CD4-positive, alpha-beta T cell treated with Interleukin-15 for 1 hour (primary cell): Measurements from ENCODE around the gene EFEMP2.

Experiments
- DNase-seq: peaks from one replicate; pipeline ENCODE4 v3.0.0-alpha.2; 2020

EFEMP2 gene

GRCh38 chr11:65884716-65885092 lies 12.1 kb upstream of the EFEMP2 start:
- DNase-seq, result peak; percentile 80

- no peak for DNase-seq
Measured at GRCh38 chr11:65883786-65884715, 11.5 kb upstream of the EFEMP2 start.

- no peak for DNase-seq
Measured at GRCh38 chr11:65883058-65883761, 10.6 kb upstream of the EFEMP2 start.

- no peak for DNase-seq
Measured at GRCh38 chr11:65882120-65883057, 9.8 kb upstream of the EFEMP2 start.

DNA sequence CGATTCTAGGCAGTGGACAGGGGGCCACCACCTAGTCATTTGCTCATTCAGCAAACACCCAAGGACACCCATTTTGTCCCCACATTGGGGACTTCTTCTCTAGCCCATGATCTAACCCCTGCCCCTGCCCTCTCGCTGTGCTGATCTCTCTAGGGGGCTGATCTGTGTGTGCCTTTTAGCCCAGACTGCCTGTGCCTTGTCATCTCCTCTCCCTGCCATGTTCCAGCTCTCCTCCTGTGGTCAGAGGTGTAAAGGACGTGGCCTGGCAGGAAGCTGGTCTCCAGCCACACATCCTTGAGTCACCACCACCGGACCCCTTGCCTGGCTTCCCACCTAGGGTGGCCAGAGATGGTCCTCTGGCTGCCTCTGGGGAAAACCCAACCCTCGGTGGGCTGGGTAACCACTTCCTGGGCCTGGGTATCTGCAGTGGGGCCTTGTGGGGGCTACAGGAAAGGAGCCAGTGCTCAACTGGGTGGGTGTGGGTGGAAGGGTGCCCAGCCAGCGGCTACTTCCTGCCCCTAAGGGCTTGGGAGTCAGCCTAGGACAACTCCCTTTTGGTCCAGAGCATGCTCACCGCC lies 8.3 kb upstream of the EFEMP2 start:
- no peak for DNase-seq

DNA sequence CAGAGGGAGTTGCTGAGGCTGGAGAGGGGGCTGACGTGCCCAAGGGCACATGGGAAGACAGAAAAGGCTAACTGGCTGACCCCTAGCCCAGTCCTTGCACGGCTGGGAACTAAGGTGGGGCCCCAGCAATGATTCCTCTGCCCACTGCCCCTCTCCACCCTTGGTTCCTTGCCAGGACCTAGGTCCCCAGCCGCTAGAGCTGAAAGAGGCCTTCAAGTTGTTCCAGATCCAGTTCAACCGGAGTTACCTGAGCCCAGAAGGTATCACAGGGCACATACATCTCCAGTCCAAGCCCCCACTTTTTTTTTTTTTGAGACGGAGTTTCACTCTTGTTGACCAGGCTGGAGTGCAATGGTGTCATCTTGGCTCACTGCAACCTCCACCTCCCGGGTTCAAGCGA lies 7.4 kb upstream of the EFEMP2 start:
- DNase-seq, result no peak

DNA sequence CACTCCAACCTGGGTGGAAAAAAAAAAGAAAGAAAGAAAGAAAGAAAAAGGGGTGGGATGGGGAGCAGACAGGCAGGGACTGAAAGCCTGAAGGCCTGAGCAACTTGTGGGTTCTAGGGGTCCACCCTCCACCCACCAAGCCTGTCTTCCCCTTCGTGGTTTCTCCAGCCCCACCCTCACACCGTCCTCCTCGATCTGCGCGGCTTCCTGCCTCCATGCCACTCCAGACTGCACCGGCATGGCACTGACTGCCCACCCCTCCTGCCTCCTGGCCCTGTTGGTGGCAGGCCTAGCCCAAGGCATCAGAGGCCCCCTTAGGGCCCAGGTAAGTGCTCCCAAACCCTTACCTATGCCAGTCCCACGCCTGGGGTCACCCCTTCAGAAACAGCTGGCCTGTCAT lies 7.0 kb upstream of the EFEMP2 start, which contains the start of gene CTSW:
CTSW (plus strand) TSS at position 221 of the 400 bp plus-strand sequence; CDS start at position 239, 18 bp downstream.
- DNase-seq, result peak; percentile 46

GRCh38 chr11:65873318-65874156 lies 937 bp upstream of the EFEMP2 start:
- peak; percentile 95 for DNase-seq

GRCh38 chr11:65871811-65872548 lies 620 bp downstream of the EFEMP2 start:
- no peak for DNase-seq

DNA sequence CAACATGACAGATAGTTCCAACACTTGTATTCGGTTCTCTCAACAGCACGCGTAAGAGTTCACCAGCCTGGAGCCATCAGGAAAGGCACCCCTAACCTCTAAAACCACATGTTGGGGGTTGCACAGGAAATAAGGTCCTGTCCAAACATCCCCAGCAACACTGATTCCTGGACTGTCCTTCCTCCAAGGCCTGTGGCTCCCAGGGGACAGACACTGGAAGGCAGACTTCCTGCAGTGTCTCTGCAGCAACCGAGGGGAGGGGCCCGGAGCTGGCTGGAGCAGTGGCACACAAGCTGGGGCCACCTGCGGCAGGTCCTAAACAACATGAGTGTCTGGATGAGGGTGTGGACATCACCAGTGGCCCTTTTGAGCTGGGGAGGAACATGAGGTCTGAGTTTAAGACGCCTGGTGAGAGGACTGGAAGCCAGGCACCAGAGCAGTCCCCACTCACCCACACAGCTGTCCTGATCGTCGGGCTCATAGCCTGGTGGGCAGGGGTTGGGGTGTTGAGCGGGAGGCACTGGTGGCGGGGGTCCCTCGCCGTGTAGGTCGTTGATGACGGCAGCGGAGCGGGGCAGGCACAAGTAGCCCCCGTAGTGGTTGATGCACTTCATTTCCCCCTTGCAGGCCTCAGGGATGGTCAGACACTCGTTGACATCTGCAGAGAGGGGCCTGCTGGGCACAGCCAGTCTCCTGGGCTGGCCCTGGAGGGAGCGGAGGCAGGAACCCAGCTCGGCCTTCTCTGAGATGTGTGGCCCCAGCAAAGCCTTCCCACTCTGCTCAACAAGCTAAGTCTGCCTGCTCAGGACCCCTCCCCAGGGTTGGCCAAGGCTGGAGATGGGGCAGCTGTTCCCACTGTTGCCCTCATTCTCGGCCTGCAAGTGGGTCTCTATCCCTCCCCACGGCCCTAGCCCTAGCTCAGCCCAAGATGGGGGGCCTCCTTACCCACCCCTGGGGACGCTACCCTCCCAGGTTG lies 1.6 kb downstream of the EFEMP2 start:
- DNase-seq, result no peak

DNA sequence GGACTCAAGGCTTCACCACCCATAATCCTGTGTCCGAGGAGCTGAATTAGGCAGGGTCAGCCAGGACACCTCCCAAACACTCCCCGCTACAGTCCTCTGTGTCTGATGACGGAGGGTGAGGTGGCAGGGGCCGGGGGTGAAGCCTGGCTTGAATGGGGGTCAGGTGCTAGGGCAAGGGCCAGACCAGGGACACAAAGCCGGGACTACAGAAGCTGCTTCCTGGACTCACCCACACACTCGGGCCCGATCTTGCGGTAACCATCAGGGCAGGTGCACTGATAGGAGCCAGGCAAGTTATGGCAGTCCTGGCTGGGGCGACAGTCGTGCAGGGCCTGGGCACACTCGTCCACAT lies 2.3 kb downstream of the EFEMP2 start:
- no peak for DNase-seq

DNA sequence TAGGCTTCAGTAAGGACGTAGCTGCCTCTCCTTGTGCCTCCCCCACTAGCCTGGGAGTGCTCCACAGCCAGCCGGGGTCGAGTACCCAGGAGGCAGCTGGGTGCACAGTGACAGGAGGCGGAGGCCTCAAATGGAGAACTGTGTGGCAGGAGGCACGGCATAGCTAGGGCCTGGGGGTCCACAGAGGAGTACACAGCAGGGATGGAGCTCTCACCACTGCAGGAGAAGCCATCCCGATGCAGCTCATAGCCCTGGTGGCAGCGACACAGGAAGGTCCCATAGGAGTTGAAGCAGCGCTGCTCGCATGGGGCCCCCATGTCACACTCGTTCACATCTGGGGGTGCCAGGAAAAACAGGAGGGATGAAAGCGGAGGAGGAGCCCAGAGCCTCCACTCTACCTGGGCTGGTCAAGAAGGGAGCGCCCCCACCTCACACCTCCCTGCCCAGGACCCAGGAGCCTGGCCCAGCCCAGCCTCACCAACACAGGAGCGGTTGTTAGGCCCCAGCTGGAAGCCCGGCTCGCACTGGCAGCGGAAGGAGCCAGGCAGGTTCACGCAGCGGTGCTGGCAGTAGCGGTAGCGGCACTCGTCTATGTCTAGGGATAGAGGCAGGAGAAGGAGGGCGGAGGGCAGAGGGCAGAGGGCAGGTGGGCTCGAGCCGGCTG lies 2.8 kb downstream of the EFEMP2 start:
- no peak for DNase-seq

- DNase-seq, result no peak
Measured at GRCh38 chr11:65868907-65869306, 3.7 kb downstream of the EFEMP2 start.

GRCh38 chr11:65868076-65868667 lies 4.4 kb downstream of the EFEMP2 start:
- no peak for DNase-seq

DNA sequence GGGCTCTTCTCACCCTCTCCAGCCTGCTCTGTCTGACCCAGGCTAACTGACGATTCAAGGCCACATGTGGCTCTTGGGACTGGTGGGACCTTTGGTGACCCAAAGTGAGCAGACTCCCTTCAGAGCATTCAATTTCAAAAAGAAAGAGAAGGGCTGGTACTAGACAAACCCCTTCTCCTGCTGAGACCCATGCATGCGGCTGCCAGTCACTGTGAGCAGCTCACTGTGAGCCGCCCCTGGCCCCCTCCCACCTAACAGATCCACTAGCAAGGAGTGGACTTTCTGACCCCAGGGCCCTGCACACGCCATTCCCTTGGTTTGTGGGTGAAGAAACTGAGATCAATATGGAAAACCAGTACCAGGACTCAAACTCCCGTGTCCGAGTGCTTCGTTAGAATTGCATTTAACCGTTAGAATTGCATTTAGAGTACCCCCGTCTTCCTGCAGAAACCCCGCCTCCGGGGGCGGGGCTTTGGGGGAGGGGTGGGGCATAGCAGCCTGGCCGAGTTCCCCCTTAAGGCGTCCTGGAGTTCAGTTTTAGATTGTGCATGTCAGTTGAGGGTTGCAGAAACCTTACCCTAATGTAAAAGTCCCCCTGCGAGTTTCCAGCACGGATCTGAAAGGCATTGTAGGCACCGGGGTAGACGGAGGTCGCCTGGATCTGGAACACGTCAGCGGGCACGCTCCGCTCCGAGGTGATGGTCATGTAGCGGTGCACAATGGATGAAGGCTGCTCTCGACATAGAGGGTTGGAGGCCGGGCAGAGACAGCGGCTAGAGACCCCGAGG lies 5.1 kb downstream of the EFEMP2 start:
- no peak for DNase-seq

- DNase-seq, result no peak
Measured at GRCh38 chr11:65866509-65867283, 5.9 kb downstream of the EFEMP2 start.
